ENCODE data around the gene FNDC3B.

FNDC3B gene

GRCh38 chr3:172096881-172097420, 57.6 kb downstream of the FNDC3B start:
- DNase-seq (ENCODE audit: low read depth), result no peak

- no peak for DNase-seq (ENCODE audit: low read depth)
Measured at GRCh38 chr3:172097585-172097984, 58.2 kb downstream of the FNDC3B start.

- no peak for DNase-seq (ENCODE audit: low read depth)
Measured at GRCh38 chr3:172098698-172099494, 59.5 kb downstream of the FNDC3B start.

GRCh38 chr3:172099495-172099808, 60.1 kb downstream of the FNDC3B start:
- no peak for DNase-seq (ENCODE audit: low read depth)

GRCh38 chr3:172100482-172100881, 61.1 kb downstream of the FNDC3B start:
- no peak for DNase-seq (ENCODE audit: low read depth)

- no peak for DNase-seq (ENCODE audit: low read depth)
Measured at GRCh38 chr3:172101107-172101506, 61.7 kb downstream of the FNDC3B start.

- DNase-seq (ENCODE audit: low read depth), result no peak
Measured at GRCh38 chr3:172102123-172102882, 62.9 kb downstream of the FNDC3B start.

GRCh38 chr3:172102883-172103310, 63.5 kb downstream of the FNDC3B start:
- no peak for DNase-seq (ENCODE audit: low read depth)

GRCh38 chr3:172103724-172104123, 64.3 kb downstream of the FNDC3B start:
- DNase-seq (ENCODE audit: low read depth), result no peak

- no peak for DNase-seq (ENCODE audit: low read depth)
Measured at GRCh38 chr3:172104471-172105072, 65.2 kb downstream of the FNDC3B start.

GRCh38 chr3:172106037-172106954, 66.9 kb downstream of the FNDC3B start:
- DNase-seq (ENCODE audit: low read depth), result no peak

- no peak for DNase-seq (ENCODE audit: low read depth)
Measured at GRCh38 chr3:172106989-172107388, 67.6 kb downstream of the FNDC3B start.

- no peak for DNase-seq (ENCODE audit: low read depth)
Measured at GRCh38 chr3:172107403-172107802, 68.0 kb downstream of the FNDC3B start.

GRCh38 chr3:172110127-172110779, 70.9 kb downstream of the FNDC3B start:
- DNase-seq (ENCODE audit: low read depth), result no peak

GRCh38 chr3:172111163-172111562, 71.8 kb downstream of the FNDC3B start:
- no peak for DNase-seq (ENCODE audit: low read depth)

GRCh38 chr3:172112078-172112733, 72.8 kb downstream of the FNDC3B start:
- DNase-seq (ENCODE audit: low read depth), result no peak

- DNase-seq (ENCODE audit: low read depth), result no peak
Measured at GRCh38 chr3:172112734-172113120, 73.3 kb downstream of the FNDC3B start.

- DNase-seq (ENCODE audit: low read depth), result no peak
Measured at GRCh38 chr3:172113710-172114109, 74.3 kb downstream of the FNDC3B start.

- no peak for DNase-seq (ENCODE audit: low read depth)
Measured at GRCh38 chr3:172115059-172115458, 75.7 kb downstream of the FNDC3B start.

GRCh38 chr3:172115787-172116186, 76.4 kb downstream of the FNDC3B start:
- no peak for DNase-seq (ENCODE audit: low read depth)

GRCh38 chr3:172118019-172118418, 78.6 kb downstream of the FNDC3B start:
- no peak for DNase-seq (ENCODE audit: low read depth)

Measured in HS-5 (cell line).